Measurements from ENCODE around the gene ARHGAP27. TPM values are rescaled to one million over a fixed set of nuclear protein-coding genes. Genes with fewer than 3 reads are reported as not detected.
A peak's percentile ranks its signal among the peaks of the same experiment; 100 is the strongest.

Gene ARHGAP27
- polyA plus RNA-seq, 1 donor (not counting 4 experiments of a cell fraction or from before 2014, with no cell fraction given): 14.4 TPM

DNA sequence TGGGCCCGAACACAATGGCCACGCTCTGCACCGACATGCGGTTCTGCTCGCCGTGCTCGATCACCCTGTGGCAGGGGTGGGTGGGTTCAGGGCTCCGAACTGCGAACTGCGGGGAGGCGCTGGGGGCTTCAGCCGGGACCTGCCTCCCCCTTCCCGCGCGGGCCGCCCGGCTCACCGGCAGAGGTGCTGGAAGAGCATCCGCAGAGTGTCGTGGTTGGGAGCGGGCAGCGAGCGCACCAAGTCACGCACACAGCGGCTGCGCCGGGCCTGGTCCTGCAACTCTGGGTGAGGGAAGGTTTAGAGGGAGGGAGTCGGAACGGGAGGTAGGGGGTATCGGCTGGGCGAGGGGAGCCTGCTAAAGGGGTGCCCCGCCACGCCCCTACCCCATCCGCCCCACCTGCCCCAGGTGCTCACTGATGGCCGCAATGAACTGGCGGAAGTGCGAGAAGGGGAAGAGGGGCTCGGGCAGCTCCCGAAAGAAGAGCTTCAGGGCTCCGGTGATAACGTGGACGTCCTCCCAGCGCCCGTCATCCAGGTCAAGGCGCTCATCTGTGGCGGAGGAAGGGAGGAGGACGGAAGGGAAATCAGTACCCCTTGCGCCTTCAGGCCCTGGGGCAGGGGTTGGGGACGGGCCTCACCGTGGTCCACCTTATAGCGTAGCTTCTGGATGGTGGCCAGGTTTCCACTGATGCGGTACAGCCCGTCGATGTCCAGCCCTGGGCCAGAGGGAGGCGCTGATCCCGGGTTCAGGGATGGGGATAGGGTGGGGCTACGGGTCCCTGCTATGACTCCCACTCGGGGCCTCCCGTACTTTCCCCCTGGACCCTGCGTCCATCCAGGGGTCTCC, 36.9 kb downstream of the ARHGAP27 start:
- H3K36me3 ChIP-seq (ENCODE audit: control insufficient read depth in 2 of 2, extremely low read depth in 1 of 2, insufficient read depth in 2 of 2, low read length in 2 of 2): peaks cover 12 to 28% of the 10 kb centered on the region in 2 experiments

DNA sequence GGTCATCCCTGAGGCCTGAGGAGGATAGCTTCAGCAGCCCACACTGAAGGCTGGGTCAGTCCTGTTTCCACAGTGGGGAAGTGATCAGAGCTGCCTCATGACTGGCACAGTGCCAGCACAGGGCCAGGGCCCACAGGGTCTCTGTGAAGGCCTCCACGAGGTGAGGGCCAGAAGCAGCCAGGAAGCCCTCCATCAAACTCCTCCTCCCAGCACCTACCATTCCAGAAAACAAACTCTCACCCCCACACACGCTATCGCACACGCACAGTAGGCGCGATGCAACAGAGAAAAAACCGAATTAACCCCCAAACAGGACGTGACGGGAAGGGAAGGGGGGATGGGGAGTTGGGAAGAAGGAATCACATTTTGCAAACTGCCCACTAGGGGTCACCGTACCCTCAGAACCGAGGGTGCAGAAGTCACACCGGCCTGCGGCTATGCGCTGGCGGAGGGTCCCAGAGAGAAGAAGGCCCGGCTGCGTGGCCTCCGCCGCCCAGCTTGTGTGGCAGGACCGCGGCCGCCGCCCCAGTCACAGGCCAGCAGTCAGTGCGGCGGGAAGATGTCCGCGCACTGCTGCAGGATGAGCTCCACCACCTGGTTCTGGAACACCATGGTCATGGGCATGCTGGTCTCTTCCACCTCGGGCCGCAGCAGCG, 37.6 kb downstream of the ARHGAP27 start:
- H3K27me3 ChIP-seq (ENCODE audit: control insufficient read depth, extremely low read depth, insufficient read depth, low read length): no peaks in the 10 kb centered on the region
- FAIRE-seq: no peak

More for the DNA sequence above, 36.9 kb downstream of the ARHGAP27 start:
- DNase-seq (ENCODE audit: low read depth, low spot score) (no peak), FAIRE-seq (no peak)
- Histone ChIP-seq H3K9ac (ENCODE audit: control insufficient read depth, extremely low read depth, insufficient read depth, low read length) (no peak overlapping the region), H3K79me2 (ENCODE audit: control insufficient read depth, insufficient read depth, low read length) (no peaks in the 10 kb centered on the region), H3K9me1 (ENCODE audit: control insufficient read depth, extremely low read depth, insufficient read depth, low read length) (no peaks in the 10 kb centered on the region), H3K9me3 (ENCODE audit: control insufficient read depth, low read depth, low read length) (no peaks in the 10 kb centered on the region), H3K27me3 (ENCODE audit: control insufficient read depth, extremely low read depth, insufficient read depth, low read length) (no peaks in the 10 kb centered on the region), H2AFZ (ENCODE audit: control insufficient read depth, low read length) (no peak overlapping the region), H3K4me1 (ENCODE audit: control insufficient read depth, extremely low read depth, insufficient read depth, low read length) (no peaks in the 10 kb centered on the region), H3K4me2 (ENCODE audit: control insufficient read depth, extremely low read depth, insufficient read depth, low read depth, low read length) (no peak overlapping the region), H3K27ac (ENCODE audit: control insufficient read depth, insufficient read depth, low read length) (no peak overlapping the region), H4K20me1 (ENCODE audit: control insufficient read depth, extremely low read depth, insufficient read depth, low read length) (no peaks in the 10 kb centered on the region), H3K4me3 (ENCODE audit: control insufficient read depth in 2 of 3, extremely low read depth in 1 of 3, insufficient read depth in 2 of 3, low read depth in 1 of 3, low read length in 3 of 3) (no peak overlapping the region)
- TF ChIP-seq EZH2 (IDR thresholded peaks at IDR 0.05; ENCODE audit: low read length): no peak
- TF ChIP-seq, protein P1, sequence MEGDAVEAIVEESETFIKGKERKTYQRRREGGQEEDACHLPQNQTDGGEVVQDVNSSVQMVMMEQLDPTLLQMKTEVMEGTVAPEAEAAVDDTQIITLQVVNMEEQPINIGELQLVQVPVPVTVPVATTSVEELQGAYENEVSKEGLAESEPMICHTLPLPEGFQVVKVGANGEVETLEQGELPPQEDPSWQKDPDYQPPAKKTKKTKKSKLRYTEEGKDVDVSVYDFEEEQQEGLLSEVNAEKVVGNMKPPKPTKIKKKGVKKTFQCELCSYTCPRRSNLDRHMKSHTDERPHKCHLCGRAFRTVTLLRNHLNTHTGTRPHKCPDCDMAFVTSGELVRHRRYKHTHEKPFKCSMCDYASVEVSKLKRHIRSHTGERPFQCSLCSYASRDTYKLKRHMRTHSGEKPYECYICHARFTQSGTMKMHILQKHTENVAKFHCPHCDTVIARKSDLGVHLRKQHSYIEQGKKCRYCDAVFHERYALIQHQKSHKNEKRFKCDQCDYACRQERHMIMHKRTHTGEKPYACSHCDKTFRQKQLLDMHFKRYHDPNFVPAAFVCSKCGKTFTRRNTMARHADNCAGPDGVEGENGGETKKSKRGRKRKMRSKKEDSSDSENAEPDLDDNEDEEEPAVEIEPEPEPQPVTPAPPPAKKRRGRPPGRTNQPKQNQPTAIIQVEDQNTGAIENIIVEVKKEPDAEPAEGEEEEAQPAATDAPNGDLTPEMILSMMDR (optimal IDR thresholded peaks at IDR 0.05 in 1 of 3, IDR thresholded peaks at IDR 0.05 in 1 of 3, conservative IDR thresholded peaks at IDR 0.05 in 1 of 3; ENCODE audit: extremely low read depth in 1 of 3, insufficient read depth in 2 of 3, low read length in 3 of 3): no peak
- dilution Hi-C loops (cut with MboI; ENCODE audit: extremely low pct_ligation_motif_present, low sequenced_read_pairs): no loop called here

More for the DNA sequence above, 37.6 kb downstream of the ARHGAP27 start:
- no peaks in the 10 kb centered on the region for H3K79me2 ChIP-seq (ENCODE audit: control insufficient read depth, insufficient read depth, low read length)
- no peaks in the 10 kb centered on the region for H3K9me1 ChIP-seq (ENCODE audit: control insufficient read depth, extremely low read depth, insufficient read depth, low read length)
- peaks cover 12 to 25% of the 10 kb centered on the region in 2 experiments for H3K36me3 ChIP-seq (ENCODE audit: control insufficient read depth in 2 of 2, extremely low read depth in 1 of 2, insufficient read depth in 2 of 2, low read length in 2 of 2)
- no peak overlapping the region for H2AFZ ChIP-seq (ENCODE audit: control insufficient read depth, low read length)
- no peak overlapping the region for H3K27ac ChIP-seq (ENCODE audit: control insufficient read depth, insufficient read depth, low read length)
- H3K4me2 ChIP-seq (ENCODE audit: control insufficient read depth, extremely low read depth, insufficient read depth, low read depth, low read length): no peak overlapping the region
- no peak overlapping the region for H3K9ac ChIP-seq (ENCODE audit: control insufficient read depth, extremely low read depth, insufficient read depth, low read length)
- TF ChIP-seq, protein P1 (optimal IDR thresholded peaks at IDR 0.05 in 1 of 3, IDR thresholded peaks at IDR 0.05 in 1 of 3, conservative IDR thresholded peaks at IDR 0.05 in 1 of 3; ENCODE audit: extremely low read depth in 1 of 3, insufficient read depth in 2 of 3, low read length in 3 of 3): peak; percentile 55 to 91 (median 61)
- no peak for TF ChIP-seq EZH2 (IDR thresholded peaks at IDR 0.05; ENCODE audit: low read length)
- no peaks in the 10 kb centered on the region for H4K20me1 ChIP-seq (ENCODE audit: control insufficient read depth, extremely low read depth, insufficient read depth, low read length)
- DNase-seq (ENCODE audit: low read depth, low spot score): no peak
- H3K9me3 ChIP-seq (ENCODE audit: control insufficient read depth, low read depth, low read length): no peaks in the 10 kb centered on the region
- no peaks in the 10 kb centered on the region for H3K4me1 ChIP-seq (ENCODE audit: control insufficient read depth, extremely low read depth, insufficient read depth, low read length)
- dilution Hi-C loops (cut with MboI; ENCODE audit: extremely low pct_ligation_motif_present, low sequenced_read_pairs): no loop called here
- no peak overlapping the region for H3K4me3 ChIP-seq (ENCODE audit: control insufficient read depth in 2 of 3, extremely low read depth in 1 of 3, insufficient read depth in 2 of 3, low read depth in 1 of 3, low read length in 3 of 3)
